Ishikawa (cell line): ENCODE results near the gene TXNDC2.

Source experiments
- CREB1 ChIP-seq: IDR thresholded peaks from 2 replicates; pipeline ENCODE4 v1.6.1; 2012; ENCODE audit warnings: low read depth
- EGR1 ChIP-seq: IDR thresholded peaks from 2 replicates; pipeline ENCODE4 v1.6.1; 2012
- EP300 ChIP-seq: IDR thresholded peaks from 2 replicates; pipeline ENCODE4 v1.6.1; 2012; ENCODE audit warnings: borderline replicate concordance
- MAX ChIP-seq: IDR thresholded peaks from 2 replicates; pipeline ENCODE4 v1.6.1; 2012
- RAD21 ChIP-seq: IDR thresholded peaks from 2 replicates; pipeline ENCODE4 v1.6.1; 2012; ENCODE audit warnings: low read depth
- REST ChIP-seq: IDR thresholded peaks from 2 replicates; pipeline ENCODE4 v1.6.1; 2012; ENCODE audit warnings: low read depth, mild to moderate bottlenecking
- TAF1 ChIP-seq: IDR thresholded peaks from 2 replicates; pipeline ENCODE4 v1.6.1; 2012; ENCODE audit warnings: low read depth, mild to moderate bottlenecking
- TEAD4 ChIP-seq: IDR thresholded peaks from 2 replicates; pipeline ENCODE4 v1.6.1; 2012

GRCh38 chr18:9876867-9877654 is 8.7 kb upstream of the TXNDC2 start:
- TF ChIP-seq EP300 (no peak), TEAD4 (no peak), EGR1 (no peak), RAD21 (no peak), CREB1 (no peak), MAX (no peak), REST (no peak), TAF1 (no peak)
